Stomach (tissue), 4 donors: ENCODE results near the gene CLCA2.

ENCODE experiments used
- CTCF ChIP-seq, 7 experiments: fragments of 450-650 bp in 4 of 7; fragments of 200-600 bp in 3 of 7; sonication (generic) in 3 of 7; IDR thresholded peaks; one replicate each; pipeline ENCODE4 v1.5.1; 2016 to 2019; ENCODE audit warnings: antibody characterized with exemption in 7 of 7, control low read depth in 2 of 7, mild to moderate bottlenecking in 1 of 7
- EP300 ChIP-seq: sonication (generic); formaldehyde crosslinking; IDR thresholded peaks from one replicate; pipeline ENCODE4 v1.6.1; 2017; ENCODE audit warnings: antibody characterized with exemption

- TF ChIP-seq CTCF (IDR thresholded peaks at IDR 0.05) (no peak), EP300 (no peak)
These were observed 7.6 kb upstream of the CLCA2 start for GRCh38 chr1:86416343-86416742.
